Superior temporal gyrus (tissue), 1 donor: ENCODE data around the gene KIF22.
"Not testable (repeated sequence)": the region's sequence is repeated elsewhere in the genome, so short reads cannot be mapped to it uniquely, and the experiment has no call there.

Experiments
- DNase-seq: peaks from one replicate; pipeline ENCODE4 v3.0.0-alpha.2; 2016; ENCODE audit errors: extremely low spot score

Gene KIF22

GRCh38 chr16:29766571-29766970, 24.0 kb upstream of the KIF22 start:
- DNase-seq = no peak

GRCh38 chr16:29767062-29767461, 23.5 kb upstream of the KIF22 start:
- no peak for DNase-seq

DNA sequence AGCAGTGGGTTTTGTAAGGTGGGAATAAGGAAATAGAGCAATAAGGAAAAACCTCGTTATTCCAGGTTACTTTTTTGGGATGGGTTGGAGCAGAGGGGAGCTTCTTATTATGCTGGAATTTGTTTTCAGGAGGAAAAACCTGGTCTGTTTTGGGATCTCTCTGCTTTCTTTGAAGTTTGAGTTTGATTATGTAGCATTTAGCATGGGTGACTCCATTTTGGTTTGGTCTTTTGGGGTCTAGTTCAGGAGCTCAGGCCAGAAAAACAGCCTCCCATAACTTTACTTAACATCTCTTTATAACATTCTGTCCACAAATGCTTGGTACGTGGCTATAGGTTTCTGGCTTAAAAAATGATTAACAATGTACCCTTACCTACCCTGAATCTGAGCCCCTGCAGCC, 21.0 kb upstream of the KIF22 start:
- no peak for DNase-seq

- DNase-seq = no peak
Measured at GRCh38 chr16:29770250-29770929, 20.2 kb upstream of the KIF22 start.

- DNase-seq = not testable (repeated sequence)
Measured at GRCh38 chr16:29772330-29772729, 18.2 kb upstream of the KIF22 start.

DNA sequence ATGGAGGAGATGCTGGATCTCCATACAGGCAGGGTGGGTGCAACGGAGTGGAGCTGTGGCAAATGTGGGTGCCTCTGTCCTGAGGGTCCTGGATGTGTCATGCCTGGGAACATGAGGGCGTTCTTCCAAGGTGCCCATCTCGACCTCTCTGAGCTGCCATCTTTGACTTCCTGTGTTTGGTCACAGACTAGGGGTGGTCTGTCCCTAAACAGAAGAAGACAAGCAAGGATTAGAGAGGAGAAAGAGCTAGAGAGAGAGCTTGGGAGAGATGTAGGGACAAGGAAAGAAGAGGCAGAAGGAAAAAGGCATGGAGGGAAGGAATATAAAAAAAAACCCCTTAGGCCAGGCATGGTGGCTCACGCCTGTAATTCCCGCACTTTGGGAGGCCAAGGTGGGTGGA, 15.8 kb upstream of the KIF22 start:
- DNase-seq = no peak

DNA sequence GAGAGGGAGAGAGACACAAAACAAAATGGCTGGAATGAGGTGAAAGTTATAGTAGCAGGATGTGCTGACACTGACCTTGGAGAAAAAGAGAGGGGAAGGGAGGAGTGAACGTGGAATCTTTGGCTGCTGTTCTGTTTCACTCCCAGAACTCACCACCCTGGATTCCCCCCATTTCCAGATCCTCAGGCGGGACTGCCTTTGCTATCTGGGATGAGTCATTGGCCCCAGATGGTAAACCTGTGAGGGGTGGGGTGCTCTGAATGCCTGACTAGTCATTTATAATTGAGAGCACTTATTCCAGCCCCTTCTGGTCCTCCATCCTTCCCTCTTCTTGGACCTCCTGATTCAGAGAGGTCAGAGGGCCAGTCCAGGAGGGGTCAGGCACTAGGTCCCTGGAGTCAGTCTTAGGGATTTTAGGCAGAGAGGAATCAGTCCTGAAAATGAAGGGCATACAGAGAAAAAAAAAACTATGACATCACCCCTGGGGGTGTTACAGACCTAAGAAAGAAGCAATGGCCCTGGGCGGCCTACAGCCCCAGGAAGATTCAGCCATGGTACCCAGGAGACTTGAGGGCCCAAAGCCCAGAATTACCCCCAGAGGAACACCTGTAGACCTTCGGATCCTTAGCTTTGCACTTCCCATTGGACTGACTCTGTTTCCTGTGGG, 14.7 kb upstream of the KIF22 start:
- no peak for DNase-seq

DNA sequence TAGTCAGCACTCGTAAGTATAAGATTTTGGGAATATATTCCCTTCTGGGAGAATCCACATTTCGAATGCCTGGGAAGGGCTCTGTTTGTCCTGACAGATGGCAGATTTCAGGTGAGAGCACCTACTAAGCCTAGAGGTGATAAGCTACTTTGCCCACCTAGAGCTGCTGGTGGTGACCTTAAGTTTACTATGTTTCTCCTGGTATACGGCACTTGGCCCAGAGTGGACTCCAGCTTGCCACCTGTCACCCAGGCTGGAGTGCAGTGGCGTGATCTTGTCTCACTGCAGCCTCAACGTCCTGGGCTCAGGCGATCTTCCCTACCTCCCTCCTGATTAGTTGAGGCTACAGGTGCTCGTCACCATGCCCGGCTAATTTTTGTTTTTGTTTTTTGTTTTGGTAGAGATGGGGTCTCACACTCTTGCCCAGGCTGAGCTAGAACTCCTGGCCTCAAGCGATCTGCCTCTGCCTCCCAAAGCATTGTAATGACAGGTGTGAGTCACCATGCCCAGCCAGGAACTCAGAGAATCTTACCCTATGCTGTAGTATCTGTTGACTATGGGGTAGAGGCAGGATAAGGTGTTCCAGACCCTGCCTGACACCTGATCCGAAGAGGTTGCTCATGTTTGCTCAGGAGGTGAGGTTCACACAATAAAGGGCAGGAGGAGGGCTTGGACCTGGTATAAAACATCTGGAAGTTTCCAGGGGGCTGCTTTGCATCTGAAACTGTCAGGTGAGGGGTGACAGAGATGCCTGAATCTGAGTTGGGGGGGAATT, 12.8 kb upstream of the KIF22 start, which contains the start of gene ZG16:
ZG16 (plus strand) TSS at position 681 of the 775 bp plus-strand sequence. CDS start 1,011 bp downstream, outside the sequence.
- DNase-seq = no peak

- no peak for DNase-seq
Measured at GRCh38 chr16:29779474-29779873, 11.1 kb upstream of the KIF22 start.

DNA sequence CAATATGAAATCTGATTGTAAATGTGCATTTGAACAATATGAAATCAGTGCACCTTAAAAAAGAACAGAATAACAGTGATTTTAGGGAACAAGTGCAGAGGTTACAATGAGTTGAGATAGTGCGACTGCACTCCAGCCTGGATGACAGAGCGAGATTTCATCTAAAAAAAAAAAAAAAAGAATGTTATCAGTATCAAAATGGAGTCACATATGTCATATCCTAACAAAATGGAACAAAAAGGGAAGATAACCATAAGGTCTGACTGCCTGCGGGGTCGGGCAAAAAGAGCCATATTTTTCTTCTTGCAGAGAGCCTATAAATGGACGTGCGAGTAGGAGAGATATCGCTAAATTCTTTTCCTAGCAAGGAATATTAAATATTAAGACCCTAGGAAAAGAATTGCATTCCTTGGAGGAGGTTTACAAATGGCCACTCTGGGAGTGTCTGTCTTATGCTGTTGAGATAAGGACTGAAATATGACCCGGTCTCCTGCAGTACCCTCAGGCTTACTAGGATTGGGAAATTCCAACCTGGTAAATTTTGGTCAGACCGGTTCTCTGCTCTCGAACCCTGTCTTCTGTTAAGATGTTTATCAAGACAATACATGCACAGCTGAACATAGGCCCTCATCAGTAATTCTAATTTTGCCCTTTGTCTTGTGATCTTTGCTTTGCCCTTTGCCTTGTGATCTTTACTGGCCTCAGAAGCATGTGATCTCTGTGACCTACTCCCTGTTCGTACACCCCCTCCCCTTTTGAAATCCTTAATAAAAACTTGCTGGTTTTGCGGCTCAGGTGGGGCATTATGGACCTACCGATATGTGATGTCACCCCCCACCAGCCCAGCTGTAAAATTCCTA, 7.2 kb upstream of the KIF22 start:
- DNase-seq = not testable (repeated sequence)

- no peak for DNase-seq
Measured at GRCh38 chr16:29784157-29784556, 6.4 kb upstream of the KIF22 start.

DNA sequence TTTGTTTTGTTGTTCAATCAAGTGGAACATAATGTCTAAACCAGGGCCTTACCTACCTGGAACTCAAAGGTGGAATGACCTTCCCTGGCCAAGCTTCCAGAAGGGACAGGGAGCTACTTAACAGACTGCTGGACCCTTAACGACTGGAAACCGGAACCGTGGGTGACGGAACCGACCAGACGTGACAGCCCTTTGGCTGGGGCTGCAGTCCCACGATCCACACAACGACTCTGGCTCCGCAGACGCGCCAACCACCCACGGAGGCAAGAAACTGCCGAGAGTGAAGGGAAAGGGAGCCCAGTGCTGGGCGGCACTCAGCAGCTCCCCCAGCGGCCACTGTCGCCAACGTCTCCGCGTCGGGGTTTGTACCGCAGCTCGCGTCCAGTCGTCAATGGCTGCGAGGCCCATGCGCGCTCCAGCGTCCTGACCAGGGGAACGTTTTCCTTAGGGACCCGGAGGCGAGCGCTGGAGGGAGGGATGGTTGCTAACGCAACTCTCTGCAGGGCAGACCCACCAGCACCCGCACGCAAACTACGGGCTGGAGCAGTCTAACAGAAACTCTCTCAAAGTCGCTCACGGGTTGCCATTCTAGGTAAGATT, 5.5 kb upstream of the KIF22 start:
- DNase-seq = peak; percentile 67

DNA sequence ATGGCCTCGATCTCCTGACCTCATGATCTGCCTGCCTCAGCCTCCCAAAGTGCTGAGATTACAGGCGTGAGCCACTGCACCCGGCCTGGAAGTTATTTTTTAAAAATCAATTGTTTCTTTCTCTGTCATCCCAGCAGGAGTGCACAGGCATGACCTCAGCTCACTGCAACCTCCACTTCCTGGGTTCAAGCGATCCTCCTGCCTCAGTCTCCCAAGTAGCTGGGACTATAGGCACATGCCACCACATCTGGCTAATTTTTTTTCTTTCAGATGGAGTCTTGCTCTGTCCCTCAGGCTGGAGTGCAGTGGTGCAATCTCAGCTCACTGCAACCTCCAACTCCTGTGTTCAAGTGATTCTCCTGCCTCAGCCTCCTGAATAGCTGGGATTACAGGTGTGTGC, 3.4 kb upstream of the KIF22 start:
- DNase-seq = not testable (repeated sequence)

GRCh38 chr16:29789775-29790182, 772 bp upstream of the KIF22 start:
- no peak for DNase-seq

- peak; percentile 20 for DNase-seq
Measured at GRCh38 chr16:29790949-29791844, 646 bp downstream of the KIF22 start.

- DNase-seq = no peak
Measured at GRCh38 chr16:29791845-29792807, 1.6 kb downstream of the KIF22 start.

DNA sequence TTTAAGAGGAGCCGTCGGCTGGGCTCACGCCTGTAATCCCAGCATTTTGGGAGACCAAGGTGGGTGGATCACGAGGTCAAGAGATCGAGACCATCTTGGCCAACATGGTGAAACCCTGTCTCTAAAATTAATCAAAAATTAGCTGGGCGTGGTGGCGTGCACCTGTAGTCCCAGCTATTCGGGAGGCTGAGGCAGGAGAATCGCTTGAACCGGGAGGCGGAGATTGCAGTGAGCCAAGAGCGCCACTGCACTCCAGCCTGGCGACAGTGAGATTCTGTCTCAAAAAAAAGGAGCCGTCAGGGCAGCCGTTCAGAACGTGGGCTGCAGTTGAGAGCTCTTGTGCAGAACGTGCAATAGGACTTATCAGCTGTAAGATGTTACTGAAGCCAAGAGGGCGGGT, 2.6 kb downstream of the KIF22 start:
- DNase-seq = not testable (repeated sequence)

DNA sequence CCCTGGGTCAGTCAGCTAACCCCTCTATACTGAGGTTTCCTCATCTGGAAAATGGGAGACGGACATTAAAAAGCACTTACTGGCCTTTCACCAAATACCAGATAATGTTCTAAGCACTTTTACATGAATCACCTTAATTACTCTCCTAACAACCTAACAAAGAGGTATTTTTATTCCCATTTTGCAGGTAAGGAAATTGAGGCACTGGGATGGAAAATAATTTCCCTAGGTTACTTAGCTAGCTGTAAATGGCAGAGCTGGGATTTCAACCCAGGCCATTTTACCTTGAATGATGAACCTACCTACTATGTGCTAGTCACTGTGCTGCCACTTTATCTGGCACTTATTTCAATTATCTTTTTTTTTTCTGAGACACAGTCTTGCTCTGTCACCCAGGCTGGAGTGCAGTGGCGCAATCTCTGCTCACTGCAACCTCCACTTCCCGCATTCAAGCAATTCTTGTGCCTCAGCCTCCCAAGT, 3.7 kb downstream of the KIF22 start:
- no peak for DNase-seq

GRCh38 chr16:29802416-29802935, 11.9 kb downstream of the KIF22 start:
- DNase-seq = no peak
